Parathyroid adenoma (tissue), 2 donors: Measurements from ENCODE around the gene SEPTIN5.

Source experiments
- H2AFZ ChIP-seq: fragments of 300-600 bp; sonication (generic); one replicate; pipeline ENCODE4 v1.7.0; 2017; ENCODE audit warnings: antibody characterized with exemption, mild to moderate bottlenecking
- H3K27ac ChIP-seq: fragments of 300-600 bp; sonication (generic); one replicate; pipeline ENCODE4 v1.7.0; 2017
- H3K27me3 ChIP-seq: fragments of 300-600 bp; sonication (generic); one replicate; pipeline ENCODE4 v1.7.0; 2017; ENCODE audit warnings: low read length; ENCODE audit not compliant: control insufficient read depth, insufficient read depth
- H3K36me3 ChIP-seq: fragments of 300-600 bp; sonication (generic); one replicate; pipeline ENCODE4 v1.7.0; 2017; ENCODE audit warnings: low read length; ENCODE audit not compliant: control insufficient read depth, insufficient read depth
- H3K4me1 ChIP-seq: fragments of 300-600 bp; sonication (generic); one replicate; pipeline ENCODE4 v1.7.0; 2017; ENCODE audit warnings: control low read depth
- H3K4me2 ChIP-seq: fragments of 300-600 bp; sonication (generic); one replicate; pipeline ENCODE4 v1.7.0; 2017; ENCODE audit warnings: low read length
- H3K4me3 ChIP-seq: fragments of 300-600 bp; sonication (generic); one replicate; pipeline ENCODE4 v1.7.0; 2017; ENCODE audit warnings: low read depth, low read length
- H3K79me2 ChIP-seq: fragments of 300-600 bp; sonication (generic); one replicate; pipeline ENCODE4 v1.7.0; 2017; ENCODE audit warnings: control low read depth
- H3K9ac ChIP-seq: fragments of 300-600 bp; sonication (generic); one replicate; pipeline ENCODE4 v1.7.0; 2017; ENCODE audit warnings: mild to moderate bottlenecking
- H3K9me3 ChIP-seq: fragments of 300-600 bp; sonication (generic); one replicate; pipeline ENCODE4 v1.7.0; 2017; ENCODE audit warnings: low read length; ENCODE audit not compliant: control insufficient read depth
- TF ChIP-seq, protein P1 (sequence below): fragments of 300-600 bp; sonication (generic); IDR thresholded peaks from one replicate; pipeline ENCODE4 v1.7.0; 2017; ENCODE audit warnings: antibody characterized with exemption, mild to moderate bottlenecking
- donor health status: primary hyperparathyroidism.

SEPTIN5 gene

GRCh38 chr22:19705181-19705934, 8.9 kb upstream of the SEPTIN5 start:
- H3K9me3 ChIP-seq: no peaks in the 10 kb centered on the region
- H2AFZ ChIP-seq: no peak overlapping the region
- H3K4me2 ChIP-seq: no peak overlapping the region
- no peak overlapping the region for H3K4me3 ChIP-seq
- H3K9ac ChIP-seq: no peak overlapping the region
- no peaks in the 10 kb centered on the region for H3K36me3 ChIP-seq
- no peaks in the 10 kb centered on the region for H3K27me3 ChIP-seq
- TF ChIP-seq, protein P1, sequence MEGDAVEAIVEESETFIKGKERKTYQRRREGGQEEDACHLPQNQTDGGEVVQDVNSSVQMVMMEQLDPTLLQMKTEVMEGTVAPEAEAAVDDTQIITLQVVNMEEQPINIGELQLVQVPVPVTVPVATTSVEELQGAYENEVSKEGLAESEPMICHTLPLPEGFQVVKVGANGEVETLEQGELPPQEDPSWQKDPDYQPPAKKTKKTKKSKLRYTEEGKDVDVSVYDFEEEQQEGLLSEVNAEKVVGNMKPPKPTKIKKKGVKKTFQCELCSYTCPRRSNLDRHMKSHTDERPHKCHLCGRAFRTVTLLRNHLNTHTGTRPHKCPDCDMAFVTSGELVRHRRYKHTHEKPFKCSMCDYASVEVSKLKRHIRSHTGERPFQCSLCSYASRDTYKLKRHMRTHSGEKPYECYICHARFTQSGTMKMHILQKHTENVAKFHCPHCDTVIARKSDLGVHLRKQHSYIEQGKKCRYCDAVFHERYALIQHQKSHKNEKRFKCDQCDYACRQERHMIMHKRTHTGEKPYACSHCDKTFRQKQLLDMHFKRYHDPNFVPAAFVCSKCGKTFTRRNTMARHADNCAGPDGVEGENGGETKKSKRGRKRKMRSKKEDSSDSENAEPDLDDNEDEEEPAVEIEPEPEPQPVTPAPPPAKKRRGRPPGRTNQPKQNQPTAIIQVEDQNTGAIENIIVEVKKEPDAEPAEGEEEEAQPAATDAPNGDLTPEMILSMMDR: no peak
- no peaks in the 10 kb centered on the region for H3K79me2 ChIP-seq
- no peak overlapping the region for H3K27ac ChIP-seq
- no peaks in the 10 kb centered on the region for H3K4me1 ChIP-seq

DNA sequence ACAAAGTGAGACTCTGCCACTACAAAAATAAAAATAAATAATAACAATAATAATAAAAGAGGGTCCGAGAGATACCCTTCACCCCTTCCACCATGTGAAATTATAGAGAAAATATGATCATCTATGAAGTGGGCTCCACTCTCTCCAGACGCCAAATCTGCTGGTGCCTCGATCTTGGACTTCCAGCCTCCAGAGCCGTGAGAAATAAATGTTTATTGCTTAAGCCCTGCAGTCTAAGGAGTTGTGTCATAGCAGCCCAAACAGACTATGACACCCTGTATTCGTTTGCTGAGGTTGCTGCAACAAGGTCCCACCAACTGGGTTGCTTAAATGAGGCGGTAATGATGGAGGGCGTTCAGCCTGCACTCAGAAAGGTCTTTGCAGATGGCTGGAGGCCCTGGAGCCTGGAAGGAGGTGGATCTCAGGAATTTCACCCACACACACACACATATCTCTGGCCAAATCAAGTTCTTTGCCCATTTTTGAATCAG, 7.6 kb upstream of the SEPTIN5 start:
- Histone ChIP-seq H3K9ac (no peak overlapping the region), H2AFZ (no peak overlapping the region), H3K27ac (no peak overlapping the region), H3K79me2 (no peaks in the 10 kb centered on the region), H3K4me1 (no peaks in the 10 kb centered on the region), H3K36me3 (no peaks in the 10 kb centered on the region), H3K4me2 (no peak overlapping the region), H3K27me3 (no peaks in the 10 kb centered on the region), H3K4me3 (no peak overlapping the region), H3K9me3 (no peaks in the 10 kb centered on the region)
- TF ChIP-seq, protein P1: no peak

- Histone ChIP-seq H3K27me3 (no peaks in the 10 kb centered on the region), H2AFZ (no peak overlapping the region), H3K36me3 (no peaks in the 10 kb centered on the region), H3K4me1 (no peaks in the 10 kb centered on the region), H3K9me3 (no peaks in the 10 kb centered on the region), H3K4me3 (no peak overlapping the region), H3K27ac (no peak overlapping the region), H3K9ac (no peak overlapping the region), H3K79me2 (no peaks in the 10 kb centered on the region), H3K4me2 (no peak overlapping the region)
- TF ChIP-seq, protein P1: no peak
Observed at GRCh38 chr22:19707347-19708290, 6.7 kb upstream of the SEPTIN5 start.

DNA sequence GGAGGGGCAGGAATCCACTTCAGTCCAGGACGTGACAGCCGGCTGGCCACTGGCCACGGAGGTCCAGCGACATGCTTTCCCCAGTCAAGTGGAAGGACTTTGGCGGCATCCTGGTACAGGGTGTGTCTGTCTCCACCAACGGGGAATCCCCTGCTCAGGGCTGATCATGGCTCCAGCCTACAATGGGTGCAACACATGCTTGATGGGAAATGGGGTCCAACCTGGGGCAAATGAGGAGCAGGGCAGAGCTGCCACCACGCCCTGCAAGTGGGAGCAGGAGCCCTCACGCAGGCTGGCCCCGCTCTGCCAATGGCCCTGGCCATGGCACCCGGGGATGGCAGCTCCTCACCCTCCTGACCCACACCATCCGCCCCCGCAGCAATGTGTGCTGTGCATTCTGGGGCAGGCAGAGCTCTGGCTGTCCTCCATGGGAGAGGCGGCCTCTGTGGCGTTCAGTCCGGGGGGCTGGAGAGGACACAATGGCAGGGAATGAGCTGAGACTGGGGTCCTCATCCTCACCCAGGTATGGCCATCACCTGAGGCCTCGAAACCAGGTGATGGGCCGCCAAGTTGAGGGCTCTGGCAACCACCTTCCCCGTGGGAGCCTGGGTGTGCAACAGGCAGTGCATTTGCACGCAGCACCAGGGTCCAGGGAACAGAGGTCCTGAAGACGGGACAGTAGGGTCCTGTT, 5.8 kb upstream of the SEPTIN5 start:
- no peak overlapping the region for H3K4me3 ChIP-seq
- H3K79me2 ChIP-seq: no peaks in the 10 kb centered on the region
- no peaks in the 10 kb centered on the region for H3K27me3 ChIP-seq
- no peak overlapping the region for H3K4me2 ChIP-seq
- H3K36me3 ChIP-seq: no peaks in the 10 kb centered on the region
- no peak overlapping the region for H3K9ac ChIP-seq
- H3K9me3 ChIP-seq: no peaks in the 10 kb centered on the region
- no peaks in the 10 kb centered on the region for H3K4me1 ChIP-seq
- TF ChIP-seq, protein P1: no peak
- no peak overlapping the region for H2AFZ ChIP-seq
- H3K27ac ChIP-seq: no peak overlapping the region
